ENCODE measurements around the gene HGS. TPM values are rescaled to one million over a fixed set of nuclear protein-coding genes. Genes with fewer than 3 reads are reported as not detected.

HGS gene
- total and polyA plus RNA-seq, 2 of the 13 experiments (the other 11 are each of a cell fraction or from before 2014, with no cell fraction given) = 73.3 to 78.1 TPM

DNA sequence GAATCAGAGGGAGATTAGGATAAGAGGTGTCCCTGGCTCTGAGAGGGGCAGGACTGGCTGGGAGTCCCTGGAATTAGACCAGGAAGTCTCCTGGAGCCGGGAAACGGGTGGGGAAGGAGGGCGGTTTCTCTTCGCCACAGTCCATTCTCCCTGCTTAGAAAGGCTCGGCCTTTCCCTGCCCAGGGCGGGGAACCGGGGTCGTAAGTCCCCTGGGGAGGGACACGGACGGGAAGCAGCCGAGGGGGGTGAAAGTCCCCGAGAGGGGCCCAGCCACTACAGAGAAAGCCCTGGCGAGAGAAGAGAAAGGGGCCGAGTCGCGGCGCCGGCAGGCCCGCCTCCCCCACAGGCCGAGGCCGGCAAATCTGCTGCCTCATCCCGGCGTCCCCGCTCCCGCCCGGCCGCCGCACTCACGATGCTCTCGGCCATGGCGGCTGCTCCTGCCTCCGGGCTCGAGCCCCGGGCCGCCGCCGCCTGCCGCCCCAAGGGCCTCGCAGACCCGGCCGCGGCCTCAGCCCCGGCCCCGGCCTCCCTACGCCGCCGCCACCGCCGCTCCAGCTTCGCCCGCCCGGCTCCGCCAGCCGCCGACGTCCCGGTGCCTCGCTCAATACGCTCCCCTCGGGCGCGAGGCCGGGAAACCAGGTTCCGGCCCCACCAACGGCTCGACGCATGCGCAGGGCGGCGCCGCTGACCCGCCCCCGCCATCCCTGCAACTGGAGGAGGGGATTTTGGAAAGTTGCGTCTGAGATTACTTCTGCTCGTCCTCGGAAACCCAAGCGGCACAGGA lies 47.1 kb upstream of the HGS start, which contains the start of the genes NPLOC4 and TSPAN10 (continued):
- TF ChIP-seq, protein P1, sequence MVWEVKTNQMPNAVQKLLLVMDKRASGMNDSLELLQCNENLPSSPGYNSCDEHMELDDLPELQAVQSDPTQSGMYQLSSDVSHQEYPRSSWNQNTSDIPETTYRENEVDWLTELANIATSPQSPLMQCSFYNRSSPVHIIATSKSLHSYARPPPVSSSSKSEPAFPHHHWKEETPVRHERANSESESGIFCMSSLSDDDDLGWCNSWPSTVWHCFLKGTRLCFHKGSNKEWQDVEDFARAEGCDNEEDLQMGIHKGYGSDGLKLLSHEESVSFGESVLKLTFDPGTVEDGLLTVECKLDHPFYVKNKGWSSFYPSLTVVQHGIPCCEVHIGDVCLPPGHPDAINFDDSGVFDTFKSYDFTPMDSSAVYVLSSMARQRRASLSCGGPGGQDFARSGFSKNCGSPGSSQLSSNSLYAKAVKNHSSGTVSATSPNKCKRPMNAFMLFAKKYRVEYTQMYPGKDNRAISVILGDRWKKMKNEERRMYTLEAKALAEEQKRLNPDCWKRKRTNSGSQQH (CRISPR knock-in tag; IDR thresholded peaks at IDR 0.05; ENCODE audit: low read depth) = peak; percentile 97
- no peak for TF ChIP-seq ZNF781 (CRISPR knock-in tag; IDR thresholded peaks at IDR 0.05; ENCODE audit: borderline replicate concordance, not compliant biosample characterization)
- TF ChIP-seq ZNF775 (CRISPR knock-in tag; IDR thresholded peaks at IDR 0.05; ENCODE audit: borderline replicate concordance) = no peak
- no peak for TF ChIP-seq CERS6 (CRISPR knock-in tag; IDR thresholded peaks at IDR 0.05)
- no peak for TF ChIP-seq NAIF1 (CRISPR knock-in tag; IDR thresholded peaks at IDR 0.05; ENCODE audit: borderline replicate concordance)
- TF ChIP-seq ZNF3 (CRISPR knock-in tag; IDR thresholded peaks at IDR 0.05) = 0 out of 2 replicates have a peak, but pooled peaks have one; percentile 17
- TF ChIP-seq ZNF432 (CRISPR knock-in tag; IDR thresholded peaks at IDR 0.05; ENCODE audit: borderline replicate concordance) = no peak
- TF ChIP-seq SMARCE1 (IDR thresholded peaks at IDR 0.05; ENCODE audit: borderline replicate concordance) = 0 out of 2 replicates have a peak, but pooled peaks have one; percentile 38
- TF ChIP-seq PHF8 (CRISPR knock-in tag; IDR thresholded peaks at IDR 0.05) = peak; percentile 90
- 0 out of 2 replicates have a peak, but pooled peaks have one; percentile 33 for TF ChIP-seq CENPT (CRISPR knock-in tag; IDR thresholded peaks at IDR 0.05; ENCODE audit: low read depth)
- no peak for TF ChIP-seq ZNF350 (CRISPR knock-in tag; IDR thresholded peaks at IDR 0.05; ENCODE audit: borderline replicate concordance, low read depth)
- TF ChIP-seq ZNF383 (CRISPR knock-in tag; IDR thresholded peaks at IDR 0.05; ENCODE audit: borderline replicate concordance) = no peak
- TF ChIP-seq, protein P2, sequence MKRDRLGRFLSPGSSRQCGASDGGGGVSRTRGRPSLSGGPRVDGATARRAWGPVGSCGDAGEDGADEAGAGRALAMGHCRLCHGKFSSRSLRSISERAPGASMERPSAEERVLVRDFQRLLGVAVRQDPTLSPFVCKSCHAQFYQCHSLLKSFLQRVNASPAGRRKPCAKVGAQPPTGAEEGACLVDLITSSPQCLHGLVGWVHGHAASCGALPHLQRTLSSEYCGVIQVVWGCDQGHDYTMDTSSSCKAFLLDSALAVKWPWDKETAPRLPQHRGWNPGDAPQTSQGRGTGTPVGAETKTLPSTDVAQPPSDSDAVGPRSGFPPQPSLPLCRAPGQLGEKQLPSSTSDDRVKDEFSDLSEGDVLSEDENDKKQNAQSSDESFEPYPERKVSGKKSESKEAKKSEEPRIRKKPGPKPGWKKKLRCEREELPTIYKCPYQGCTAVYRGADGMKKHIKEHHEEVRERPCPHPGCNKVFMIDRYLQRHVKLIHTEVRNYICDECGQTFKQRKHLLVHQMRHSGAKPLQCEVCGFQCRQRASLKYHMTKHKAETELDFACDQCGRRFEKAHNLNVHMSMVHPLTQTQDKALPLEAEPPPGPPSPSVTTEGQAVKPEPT (CRISPR knock-in tag; IDR thresholded peaks at IDR 0.05; ENCODE audit: low read depth) = no peak
- TF ChIP-seq RFX3 (CRISPR knock-in tag; IDR thresholded peaks at IDR 0.05) = peak; percentile 36; the same call in 1 of the 2 replicates
- 0 out of 2 replicates have a peak, but pooled peaks have one; percentile 64 for TF ChIP-seq KLF9 (CRISPR knock-in tag; IDR thresholded peaks at IDR 0.05; ENCODE audit: low read depth)
- TF ChIP-seq EZH2 (conservative IDR thresholded peaks at IDR 0.05; ENCODE audit: low read depth, low read length) = no peak
- TF ChIP-seq ZNF563 (CRISPR knock-in tag; IDR thresholded peaks at IDR 0.05) = peak; percentile 81
- no peak for TF ChIP-seq SMARCC2 (IDR thresholded peaks at IDR 0.05)
- no peak for TF ChIP-seq TCF7 (IDR thresholded peaks at IDR 0.05; ENCODE audit: low read depth)
- peak; percentile 96 for TF ChIP-seq KAT8 (CRISPR knock-in tag; IDR thresholded peaks at IDR 0.05)
- no peak for TF ChIP-seq ZNF121 (CRISPR knock-in tag; IDR thresholded peaks at IDR 0.05)
- no peak for TF ChIP-seq ZNF577 (CRISPR knock-in tag; IDR thresholded peaks at IDR 0.05; ENCODE audit: borderline replicate concordance, low read depth)
- TF ChIP-seq ZBTB37 (CRISPR knock-in tag; IDR thresholded peaks at IDR 0.05) = no peak
